ENCODE results near the gene PHAF1. TPM values are rescaled to one million over a fixed set of nuclear protein-coding genes. Genes with fewer than 3 reads are reported as not detected.

Gene PHAF1
- total and polyA plus RNA-seq, 9 of the 15 experiments (the other 6 are each of a cell fraction or from before 2014, with no cell fraction given) = 5.1 to 25.4 (median 13.8) TPM

GRCh38 chr16:67190448-67191399 lies 81.0 kb downstream of the PHAF1 start (continued):
- TF ChIP-seq, protein P1, sequence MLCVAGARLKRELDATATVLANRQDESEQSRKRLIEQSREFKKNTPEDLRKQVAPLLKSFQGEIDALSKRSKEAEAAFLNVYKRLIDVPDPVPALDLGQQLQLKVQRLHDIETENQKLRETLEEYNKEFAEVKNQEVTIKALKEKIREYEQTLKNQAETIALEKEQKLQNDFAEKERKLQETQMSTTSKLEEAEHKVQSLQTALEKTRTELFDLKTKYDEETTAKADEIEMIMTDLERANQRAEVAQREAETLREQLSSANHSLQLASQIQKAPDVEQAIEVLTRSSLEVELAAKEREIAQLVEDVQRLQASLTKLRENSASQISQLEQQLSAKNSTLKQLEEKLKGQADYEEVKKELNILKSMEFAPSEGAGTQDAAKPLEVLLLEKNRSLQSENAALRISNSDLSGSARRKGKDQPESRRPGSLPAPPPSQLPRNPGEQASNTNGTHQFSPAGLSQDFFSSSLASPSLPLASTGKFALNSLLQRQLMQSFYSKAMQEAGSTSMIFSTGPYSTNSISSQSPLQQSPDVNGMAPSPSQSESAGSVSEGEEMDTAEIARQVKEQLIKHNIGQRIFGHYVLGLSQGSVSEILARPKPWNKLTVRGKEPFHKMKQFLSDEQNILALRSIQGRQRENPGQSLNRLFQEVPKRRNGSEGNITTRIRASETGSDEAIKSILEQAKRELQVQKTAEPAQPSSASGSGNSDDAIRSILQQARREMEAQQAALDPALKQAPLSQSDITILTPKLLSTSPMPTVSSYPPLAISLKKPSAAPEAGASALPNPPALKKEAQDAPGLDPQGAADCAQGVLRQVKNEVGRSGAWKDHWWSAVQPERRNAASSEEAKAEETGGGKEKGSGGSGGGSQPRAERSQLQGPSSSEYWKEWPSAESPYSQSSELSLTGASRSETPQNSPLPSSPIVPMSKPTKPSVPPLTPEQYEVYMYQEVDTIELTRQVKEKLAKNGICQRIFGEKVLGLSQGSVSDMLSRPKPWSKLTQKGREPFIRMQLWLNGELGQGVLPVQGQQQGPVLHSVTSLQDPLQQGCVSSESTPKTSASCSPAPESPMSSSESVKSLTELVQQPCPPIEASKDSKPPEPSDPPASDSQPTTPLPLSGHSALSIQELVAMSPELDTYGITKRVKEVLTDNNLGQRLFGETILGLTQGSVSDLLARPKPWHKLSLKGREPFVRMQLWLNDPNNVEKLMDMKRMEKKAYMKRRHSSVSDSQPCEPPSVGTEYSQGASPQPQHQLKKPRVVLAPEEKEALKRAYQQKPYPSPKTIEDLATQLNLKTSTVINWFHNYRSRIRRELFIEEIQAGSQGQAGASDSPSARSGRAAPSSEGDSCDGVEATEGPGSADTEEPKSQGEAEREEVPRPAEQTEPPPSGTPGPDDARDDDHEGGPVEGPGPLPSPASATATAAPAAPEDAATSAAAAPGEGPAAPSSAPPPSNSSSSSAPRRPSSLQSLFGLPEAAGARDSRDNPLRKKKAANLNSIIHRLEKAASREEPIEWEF (CRISPR knock-in tag; IDR thresholded peaks at IDR 0.05) = no peak
- TF ChIP-seq FOS (IDR thresholded peaks at IDR 0.05; ENCODE audit: extremely low read depth, insufficient read length) (peak; percentile 14), GATA2 (CRISPR knock-in tag; IDR thresholded peaks at IDR 0.05) (no peak), ZNF668 (CRISPR knock-in tag; IDR thresholded peaks at IDR 0.05) (no peak), FOXJ2 (tag; IDR thresholded peaks at IDR 0.05) (no peak), TBL1XR1 (IDR thresholded peaks at IDR 0.05; ENCODE audit: low read length in 2 of 2) (no peak), MIER1 (IDR thresholded peaks at IDR 0.05; ENCODE audit: low read depth) (no peak), NCOA4 (IDR thresholded peaks at IDR 0.05; ENCODE audit: partially characterized antibody) (no peak), BRF1 (IDR thresholded peaks at IDR 0.05; ENCODE audit: borderline replicate concordance, extremely low read depth, insufficient read length) (no peak), CHD1 (IDR thresholded peaks at IDR 0.05; ENCODE audit: low read length) (no peak), TBP (optimal IDR thresholded peaks at IDR 0.05; ENCODE audit: low read depth, low read length) (peak; percentile 40), ZNF197 (CRISPR knock-in tag; IDR thresholded peaks at IDR 0.05; ENCODE audit: low read depth) (no peak), RBM14 (IDR thresholded peaks at IDR 0.05; ENCODE audit: borderline replicate concordance, insufficient read depth, low read depth, low read length) (no peak), SMARCE1 (IDR thresholded peaks at IDR 0.05) (peak; percentile 84), CREBBP (IDR thresholded peaks at IDR 0.05; ENCODE audit: low read depth, low read length) (no peak), SRSF9 (IDR thresholded peaks at IDR 0.05; ENCODE audit: borderline replicate concordance, low read depth, low read length) (no peak)

All from K562 (cell line).